Measurements from ENCODE around the gene AHCTF1.

- TF ChIP-seq EZH2 (IDR thresholded peaks at IDR 0.05; ENCODE audit: insufficient read depth, poor library complexity, severe bottlenecking) (no peak), EZH2phosphoT487 (IDR thresholded peaks at IDR 0.05; ENCODE audit: insufficient read depth, low read depth) (no peak)
These were observed 100.2 kb downstream of the AHCTF1 start for GRCh38 chr1:246831543-246831942.

Data from GM23248 (cell line).